GM12873 (cell line): Measurements from ENCODE around the gene BACH2.

Source experiments
- TF ChIP-seq, protein P1 (sequence below): IDR thresholded peaks from 2 replicates; pipeline ENCODE4 v1.5.1; 2012; ENCODE audit warnings: low read depth, mild to moderate bottlenecking, moderate library complexity, low read length, control low read depth; ENCODE audit not compliant: insufficient read depth; ENCODE audit errors: missing control alignments

The BACH2 gene

DNA sequence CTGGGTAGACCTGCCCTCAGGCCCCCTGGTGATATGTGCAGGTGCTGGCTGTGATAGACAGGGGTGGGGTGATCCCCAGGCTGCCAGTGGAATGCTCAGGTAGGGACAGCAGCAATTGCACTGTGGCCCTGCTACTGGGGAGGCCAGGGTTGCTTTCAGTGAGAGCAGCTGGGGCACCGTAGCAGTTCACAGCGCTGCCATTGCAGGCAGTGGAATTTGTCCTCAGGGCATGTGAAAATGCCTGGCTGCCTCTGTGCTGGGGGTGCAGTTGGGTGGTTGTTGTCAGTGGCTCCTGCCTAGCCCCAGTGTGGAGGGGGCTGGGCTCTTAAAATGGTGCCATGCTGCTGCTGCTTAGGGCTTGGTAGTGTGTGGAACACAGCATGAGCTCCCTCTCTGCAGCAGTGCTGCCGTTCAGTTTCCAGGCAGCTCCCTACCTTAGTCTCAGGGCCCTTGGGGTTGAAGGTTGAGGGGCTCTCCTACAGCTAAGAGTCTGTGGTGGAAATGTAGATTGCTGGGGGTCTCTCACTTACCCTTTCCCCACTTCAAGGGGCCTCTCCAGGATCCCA lies 378.8 kb downstream of the BACH2 start:
- TF ChIP-seq, protein P1, sequence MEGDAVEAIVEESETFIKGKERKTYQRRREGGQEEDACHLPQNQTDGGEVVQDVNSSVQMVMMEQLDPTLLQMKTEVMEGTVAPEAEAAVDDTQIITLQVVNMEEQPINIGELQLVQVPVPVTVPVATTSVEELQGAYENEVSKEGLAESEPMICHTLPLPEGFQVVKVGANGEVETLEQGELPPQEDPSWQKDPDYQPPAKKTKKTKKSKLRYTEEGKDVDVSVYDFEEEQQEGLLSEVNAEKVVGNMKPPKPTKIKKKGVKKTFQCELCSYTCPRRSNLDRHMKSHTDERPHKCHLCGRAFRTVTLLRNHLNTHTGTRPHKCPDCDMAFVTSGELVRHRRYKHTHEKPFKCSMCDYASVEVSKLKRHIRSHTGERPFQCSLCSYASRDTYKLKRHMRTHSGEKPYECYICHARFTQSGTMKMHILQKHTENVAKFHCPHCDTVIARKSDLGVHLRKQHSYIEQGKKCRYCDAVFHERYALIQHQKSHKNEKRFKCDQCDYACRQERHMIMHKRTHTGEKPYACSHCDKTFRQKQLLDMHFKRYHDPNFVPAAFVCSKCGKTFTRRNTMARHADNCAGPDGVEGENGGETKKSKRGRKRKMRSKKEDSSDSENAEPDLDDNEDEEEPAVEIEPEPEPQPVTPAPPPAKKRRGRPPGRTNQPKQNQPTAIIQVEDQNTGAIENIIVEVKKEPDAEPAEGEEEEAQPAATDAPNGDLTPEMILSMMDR: no peak

DNA sequence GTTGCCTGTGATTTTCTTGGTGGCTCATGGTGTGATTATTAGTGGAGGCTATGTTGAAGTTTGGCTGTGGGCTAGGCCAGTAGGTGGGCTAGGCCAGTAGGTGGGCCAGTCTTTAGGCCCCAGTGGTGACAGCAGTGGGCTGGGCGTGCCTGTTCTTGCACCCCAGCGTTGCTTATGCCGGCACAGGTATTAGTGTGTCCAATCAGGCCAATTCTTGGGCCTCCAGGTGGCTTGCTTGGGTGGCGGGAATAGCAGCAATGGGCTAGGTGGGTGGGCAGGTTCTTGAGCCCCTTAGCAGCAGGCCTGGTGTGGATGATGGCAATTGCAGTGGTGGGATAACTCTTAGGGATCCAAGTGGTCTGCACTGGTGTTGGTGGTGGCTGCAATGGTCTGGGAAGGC lies 379.4 kb downstream of the BACH2 start:
- TF ChIP-seq, protein P1: no peak

DNA sequence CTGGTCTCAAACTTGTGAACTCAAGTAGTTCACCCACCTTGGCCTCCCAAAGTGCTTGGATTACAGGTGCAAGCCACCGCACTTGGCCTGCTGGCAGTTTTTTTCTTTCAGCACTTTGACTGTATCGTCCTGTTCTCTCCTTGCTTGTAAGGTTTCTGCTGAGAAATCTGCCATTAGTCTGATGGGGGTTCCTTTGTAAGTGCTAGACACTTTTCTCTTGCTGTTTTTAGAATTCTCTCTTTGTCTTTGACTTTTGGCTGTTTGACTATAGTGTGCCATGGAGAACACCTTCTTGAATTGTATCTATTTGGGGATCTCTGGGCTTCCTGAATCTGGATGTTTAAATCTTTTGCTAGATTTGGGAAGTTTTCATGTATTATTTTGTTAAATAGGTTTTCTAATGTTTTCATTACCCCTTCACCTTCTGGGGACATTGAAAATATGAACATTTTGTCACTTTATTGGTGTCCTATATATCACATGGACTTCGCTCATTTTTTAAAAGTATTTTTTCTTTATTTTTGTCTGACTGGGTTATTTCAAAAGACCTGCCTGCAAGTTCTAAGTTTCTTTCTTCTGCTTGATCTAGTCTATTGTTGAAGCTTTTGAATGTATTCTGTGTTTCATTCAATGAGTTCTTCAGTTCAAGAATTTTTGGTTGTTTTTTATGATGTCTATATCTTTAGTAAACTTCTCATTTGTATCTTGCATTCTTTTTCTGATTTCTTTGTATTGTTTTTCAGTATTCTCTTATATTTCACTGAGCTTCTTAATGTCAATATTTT lies 380.3 kb downstream of the BACH2 start:
- TF ChIP-seq, protein P1: no peak

DNA sequence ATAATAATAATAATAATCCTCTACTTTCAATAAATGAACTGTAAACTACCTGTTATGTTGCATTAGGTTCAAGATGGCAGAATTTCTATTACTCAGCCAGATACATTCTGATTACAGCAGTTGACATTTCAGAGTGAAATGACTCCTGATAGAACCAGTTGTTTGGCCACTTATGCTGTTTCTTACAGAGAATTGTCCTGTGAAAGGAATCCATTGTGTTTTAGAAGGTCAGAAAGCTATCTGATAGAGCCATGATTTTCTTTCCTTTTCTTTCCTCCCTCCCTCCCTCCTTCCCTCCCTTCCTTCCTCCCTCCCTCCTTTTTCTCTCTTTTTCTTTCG lies 385.8 kb downstream of the BACH2 start:
- TF ChIP-seq, protein P1: no peak

DNA sequence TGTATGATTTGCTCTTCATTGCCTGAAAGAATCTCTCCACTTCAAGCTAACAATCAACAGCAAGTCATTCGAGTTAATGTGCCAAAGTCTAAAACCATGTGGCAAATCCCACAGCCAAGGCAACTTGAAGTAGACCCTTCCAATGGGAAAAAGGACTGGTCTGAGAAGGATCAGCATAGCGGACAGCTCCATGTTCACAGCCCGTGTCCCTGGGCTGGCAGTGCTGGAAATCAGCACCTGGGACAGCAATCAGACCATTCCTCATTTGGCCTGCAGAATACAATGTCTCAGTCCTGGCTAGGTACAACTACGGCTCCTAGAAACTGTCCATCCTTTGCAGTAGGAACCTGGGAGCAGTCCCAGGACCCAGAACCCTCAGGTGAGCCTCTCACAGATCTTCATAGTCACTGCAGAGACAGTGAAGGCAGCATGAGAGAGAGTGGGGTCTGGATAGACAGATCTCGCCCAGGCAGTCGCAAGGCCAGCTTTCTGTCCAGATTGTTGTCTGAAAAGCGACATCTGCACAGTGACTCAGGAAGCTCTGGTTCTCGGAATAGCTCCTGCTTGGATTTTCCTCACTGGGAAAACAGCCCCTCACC lies 401.3 kb downstream of the BACH2 start:
- TF ChIP-seq, protein P1: no peak

DNA sequence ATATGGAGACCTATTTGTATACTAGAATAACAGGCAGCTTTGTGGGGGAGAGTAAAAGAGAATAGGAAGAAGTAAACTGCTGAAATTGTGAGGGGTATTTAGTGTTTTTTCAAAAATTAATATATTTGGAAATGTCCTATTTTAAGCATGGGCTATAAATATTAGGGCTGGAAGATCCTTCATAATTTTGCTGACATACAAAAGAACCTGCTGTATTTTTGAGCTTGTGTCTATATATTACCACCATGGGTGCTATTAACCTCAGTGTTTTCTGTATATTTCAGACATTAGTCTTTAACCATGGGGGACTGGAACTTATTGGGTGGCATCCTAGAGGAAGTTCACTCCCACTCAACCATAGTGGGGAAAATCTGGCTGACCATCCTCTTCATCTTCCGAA lies 402.5 kb downstream of the BACH2 start, which contains the start of gene GJA10:
Gene GJA10, plus strand, starts transcription at position 301 of the 400 bp plus-strand sequence. Its CDS starts 0 bp downstream, at position 301.
- TF ChIP-seq, protein P1: no peak

DNA sequence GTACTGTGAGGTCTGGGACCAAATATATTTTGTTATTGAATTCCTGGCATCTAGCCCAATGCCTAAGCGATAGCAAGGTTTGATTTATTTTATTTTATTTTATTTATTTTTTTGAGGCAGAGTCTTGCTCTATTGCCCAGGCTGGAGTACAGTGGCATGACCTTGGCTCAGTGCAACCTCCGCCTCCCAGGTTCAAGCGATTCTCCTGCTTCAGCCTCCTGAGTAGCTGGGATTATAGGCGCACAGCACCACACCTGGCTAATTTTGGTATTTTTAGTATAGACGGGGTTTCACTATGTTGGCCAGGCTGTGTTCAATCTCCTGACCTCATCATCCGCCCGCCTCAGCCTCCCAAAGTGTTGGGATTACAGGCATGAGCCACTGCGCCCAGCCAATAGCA lies 404.1 kb downstream of the BACH2 start:
- TF ChIP-seq, protein P1: peak; percentile 30
